ENCODE measurements around the gene SAE1.

SAE1 gene

DNA sequence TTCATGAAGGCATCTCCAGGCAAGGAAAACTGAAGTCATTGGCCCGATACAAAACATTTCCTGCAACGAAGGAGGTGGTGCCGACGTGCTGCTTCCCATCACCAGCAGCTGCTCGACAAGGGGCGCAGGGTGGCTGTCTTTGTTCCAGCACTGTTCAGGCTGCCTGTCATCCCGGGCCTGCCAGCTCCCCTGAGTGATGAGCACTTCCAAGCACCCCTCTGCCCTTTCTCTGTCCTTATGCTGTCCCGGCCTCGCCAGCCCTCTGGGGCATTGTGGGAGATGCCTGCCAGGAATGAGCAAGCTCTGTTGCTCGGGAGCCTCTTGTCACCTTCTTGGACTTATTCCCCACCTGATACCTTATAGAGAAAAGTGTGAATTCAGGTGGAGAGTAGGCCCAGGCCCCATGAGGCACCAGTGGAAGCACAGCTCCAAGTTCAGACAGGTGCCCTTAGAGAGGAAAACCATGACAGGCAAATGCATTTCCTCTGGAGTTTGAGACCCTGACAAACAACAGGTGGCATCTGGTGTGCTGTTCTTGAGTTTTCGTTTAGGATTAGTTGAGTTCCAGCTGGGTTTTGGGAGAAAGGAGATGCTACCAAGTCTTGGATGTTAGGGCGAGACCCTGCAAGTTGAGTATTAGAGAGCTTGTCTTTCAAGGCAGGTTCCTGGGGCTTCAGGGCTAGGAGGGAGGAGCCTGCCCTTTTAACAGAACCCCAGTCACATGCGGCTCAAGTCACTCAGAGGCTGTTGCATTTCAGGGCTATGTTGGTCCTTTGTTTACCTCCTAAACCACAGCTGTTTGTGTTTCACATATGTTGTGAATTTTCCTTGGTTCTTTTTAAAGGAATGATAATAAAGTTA lies 78.9 kb downstream of the SAE1 start:
- FAIRE-seq (no peak), DNase-seq (ENCODE audit: insufficient read length, low spot score) (no peak)

DNA sequence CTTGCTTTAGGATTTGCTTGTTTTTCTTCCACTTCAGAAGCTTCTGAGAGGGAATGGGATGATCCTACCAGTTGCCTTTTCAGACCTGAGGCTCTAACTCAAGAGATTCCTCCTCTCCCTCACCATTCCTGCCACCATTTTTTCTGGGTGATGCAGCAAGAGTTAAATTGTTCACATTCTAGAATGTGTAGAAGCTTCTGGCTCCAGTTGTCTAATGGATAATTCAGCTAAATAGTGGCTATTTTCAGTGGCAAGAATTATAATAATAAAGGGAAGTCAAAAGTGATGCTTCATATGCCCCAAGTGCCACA lies 79.5 kb downstream of the SAE1 start:
- DNase-seq (ENCODE audit: insufficient read length, low spot score) (no peak), FAIRE-seq (no peak)

DNA sequence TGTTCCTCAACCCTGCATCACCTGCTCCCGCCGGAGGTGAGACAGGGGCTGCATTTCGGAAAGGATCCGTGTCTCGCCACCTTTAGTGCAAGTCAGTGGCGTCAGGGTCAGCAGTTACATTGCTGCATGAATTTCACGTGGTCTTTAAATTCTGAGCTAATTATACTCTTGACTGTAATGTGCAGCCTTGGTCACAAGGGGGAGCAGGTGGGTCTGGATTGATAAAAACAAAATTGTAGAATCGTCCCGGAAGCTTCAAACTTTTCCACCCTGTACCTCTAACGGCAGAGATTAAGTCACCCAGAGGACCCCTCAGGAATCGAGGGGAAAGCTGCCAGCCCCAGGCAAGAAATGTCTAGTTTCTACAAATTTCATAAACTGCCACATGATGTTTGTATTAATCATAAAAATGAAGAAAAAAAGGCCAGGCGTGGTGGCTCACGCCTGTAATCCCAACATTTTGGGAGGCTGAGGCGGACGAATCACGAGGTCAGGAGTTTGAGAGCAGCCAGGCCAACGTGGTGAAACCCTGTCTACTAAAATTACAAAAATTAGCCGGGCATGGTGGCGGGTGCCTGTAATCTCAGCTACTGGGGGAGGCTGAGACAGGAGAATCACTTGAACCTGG lies 80.2 kb downstream of the SAE1 start:
- peak; percentile 68 for DNase-seq (ENCODE audit: insufficient read length, low spot score)
- peak; percentile 28 for FAIRE-seq

DNA sequence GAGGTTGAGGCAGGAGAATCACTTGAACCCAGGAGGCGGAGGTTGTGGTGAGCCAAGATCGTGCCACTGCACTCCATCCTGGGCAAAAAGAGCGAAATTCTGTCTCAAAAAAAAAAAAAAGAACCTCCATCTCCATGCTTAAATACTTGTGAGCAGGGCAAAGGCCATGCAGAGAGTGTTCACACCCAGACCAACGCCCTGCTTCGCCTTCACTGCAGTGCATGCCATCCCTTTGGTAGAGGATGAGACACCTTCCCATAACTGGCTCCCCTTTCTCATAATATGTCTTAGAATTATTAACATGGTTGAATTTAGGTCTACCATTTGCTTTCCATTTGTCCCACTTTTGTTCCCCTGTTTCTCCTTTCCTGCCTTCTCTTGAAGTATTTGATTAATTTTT lies 84.9 kb downstream of the SAE1 start:
- FAIRE-seq = no peak
- DNase-seq (ENCODE audit: insufficient read length, low spot score) = no peak

DNA sequence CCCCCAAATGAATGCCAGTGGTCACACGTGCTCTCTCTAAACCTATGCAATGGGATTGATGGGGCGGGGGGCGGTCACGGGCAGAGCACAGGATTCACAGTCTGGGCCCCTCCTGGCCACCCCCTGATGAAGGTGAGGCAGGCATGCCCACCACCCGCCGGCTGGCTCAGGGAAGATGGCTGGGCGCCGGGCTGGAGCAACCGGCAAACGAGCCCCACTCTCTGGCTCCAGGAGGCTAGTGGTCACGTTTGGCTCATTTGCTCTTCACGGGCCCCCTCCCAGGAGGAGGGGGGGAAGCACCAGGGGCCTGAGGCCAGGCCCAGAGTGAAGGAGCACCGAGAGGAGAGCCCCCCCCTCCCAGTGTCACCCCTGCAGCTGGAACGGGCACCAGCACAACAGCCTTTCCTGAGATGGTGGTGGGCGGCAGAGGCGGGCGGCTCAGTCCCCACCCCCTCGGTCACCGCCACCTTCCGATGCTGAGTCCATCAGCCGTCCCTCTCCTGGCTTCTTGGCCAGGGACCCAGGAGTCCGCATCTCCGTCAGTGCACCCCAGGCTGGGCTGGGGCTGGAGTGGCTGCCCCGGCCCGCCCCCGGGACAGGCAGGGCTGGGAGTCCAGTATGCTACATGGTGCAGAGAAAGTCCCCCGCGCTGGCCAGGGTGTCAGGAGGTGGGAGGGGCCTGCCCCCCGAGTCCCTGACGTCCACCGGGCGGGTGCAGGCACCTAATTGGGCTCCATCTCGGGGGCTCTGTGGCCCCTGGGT lies 90.6 kb downstream of the SAE1 start:
- DNase-seq (ENCODE audit: insufficient read length, low spot score) (no peak), FAIRE-seq (no peak)

DNA sequence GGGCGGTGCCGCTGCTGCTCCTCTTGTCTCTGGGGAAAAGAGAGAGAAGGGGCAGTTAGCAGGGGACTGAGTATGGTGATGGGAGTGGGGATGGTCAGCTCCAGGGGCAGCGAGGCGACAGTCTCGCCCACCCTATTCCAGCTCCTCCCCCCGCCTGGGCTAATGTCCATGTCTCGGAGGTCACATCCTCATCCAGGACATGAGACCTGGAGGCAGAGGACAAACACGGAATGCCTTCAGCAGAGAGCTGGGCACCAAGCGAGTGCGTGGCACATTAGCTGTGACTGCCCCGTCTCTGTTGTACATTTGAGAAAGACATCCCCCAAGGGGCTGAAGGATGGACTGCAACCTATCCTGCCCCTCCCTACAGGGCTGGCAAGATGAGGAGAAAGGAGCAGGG lies 91.3 kb downstream of the SAE1 start:
- FAIRE-seq (no peak), DNase-seq (ENCODE audit: insufficient read length, low spot score) (no peak)

DNA sequence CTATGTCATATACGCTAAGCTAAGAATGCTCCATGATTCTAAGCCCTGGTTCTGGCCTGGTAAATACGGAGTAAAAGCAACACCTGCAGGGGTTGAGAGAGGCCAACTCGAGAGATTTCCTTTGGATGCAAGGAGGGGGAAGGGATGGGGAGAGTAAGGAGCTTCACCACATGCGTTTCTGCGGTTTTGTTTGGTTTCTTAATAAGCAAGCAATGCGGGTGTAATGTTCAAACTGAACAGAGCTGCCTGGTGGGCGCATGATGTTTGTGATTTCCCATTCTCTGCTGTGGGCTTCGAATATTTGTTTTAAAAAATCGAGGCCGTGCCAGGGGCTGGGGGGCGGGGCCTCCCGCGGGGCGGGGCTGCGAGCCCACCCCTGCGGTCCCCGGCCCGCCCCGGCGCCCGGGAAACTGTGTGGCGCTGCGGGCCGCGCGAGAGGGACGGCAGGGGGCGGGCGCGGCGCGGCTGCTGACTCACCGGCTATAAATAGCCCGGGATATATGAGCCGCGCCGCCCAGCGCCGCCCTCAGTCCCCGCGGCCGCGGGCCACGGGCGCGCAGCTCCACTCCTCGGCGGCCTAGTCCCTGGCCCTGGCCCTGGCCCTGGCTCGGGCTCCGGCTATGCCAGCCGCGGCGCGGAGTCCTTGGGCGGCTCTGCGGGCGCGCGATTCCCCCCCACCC lies 95.3 kb downstream of the SAE1 start:
- DNase-seq (ENCODE audit: insufficient read length, low spot score) (peak; percentile 83), FAIRE-seq (peak; percentile 64)

DNA sequence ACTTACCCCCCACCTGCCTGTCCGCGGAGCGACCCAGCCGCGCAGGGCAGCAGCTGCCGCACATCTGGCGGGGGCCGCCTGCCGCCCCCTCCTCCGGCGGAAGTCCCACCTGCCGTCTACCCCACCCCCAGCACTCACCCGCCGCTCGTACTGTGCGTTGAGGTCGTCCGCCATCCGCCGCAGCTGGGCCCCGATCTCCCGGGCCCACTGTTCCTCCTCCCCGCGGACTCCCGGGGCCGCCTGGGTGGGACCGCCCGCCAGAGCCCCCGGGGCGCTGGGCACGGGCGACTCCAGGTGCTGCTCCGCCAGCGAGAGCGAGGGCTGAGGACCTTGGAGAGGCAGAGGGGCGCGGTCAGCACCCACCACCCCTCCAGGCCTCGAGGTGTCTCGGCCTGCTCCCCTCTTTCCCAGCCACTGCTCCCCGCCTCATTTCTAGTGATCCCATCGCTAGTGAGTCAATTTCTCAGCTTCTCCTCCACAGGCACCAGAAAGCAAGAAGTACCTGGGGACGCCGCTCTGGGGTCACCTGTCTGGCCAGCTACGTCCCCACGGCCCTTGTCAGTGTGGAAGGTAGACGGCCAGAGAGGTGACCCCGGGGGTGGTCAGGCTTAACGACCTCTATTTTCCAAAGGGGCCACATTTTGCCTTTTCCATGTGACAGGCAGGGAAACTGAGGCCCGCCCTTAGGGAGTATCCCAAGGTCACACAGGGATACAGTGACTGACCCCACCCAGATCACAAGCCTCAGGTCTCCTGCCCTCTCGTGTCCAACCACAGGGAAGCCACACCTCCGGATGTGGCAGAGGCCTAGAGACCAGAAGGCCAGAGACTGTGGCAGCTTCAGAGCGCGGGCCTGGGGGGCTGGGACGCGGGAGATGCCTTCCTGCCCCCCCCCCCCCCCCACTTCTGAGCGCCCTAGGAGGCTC lies 96.1 kb downstream of the SAE1 start:
- peak; percentile 61 for DNase-seq (ENCODE audit: insufficient read length, low spot score)
- no peak for FAIRE-seq

DNA sequence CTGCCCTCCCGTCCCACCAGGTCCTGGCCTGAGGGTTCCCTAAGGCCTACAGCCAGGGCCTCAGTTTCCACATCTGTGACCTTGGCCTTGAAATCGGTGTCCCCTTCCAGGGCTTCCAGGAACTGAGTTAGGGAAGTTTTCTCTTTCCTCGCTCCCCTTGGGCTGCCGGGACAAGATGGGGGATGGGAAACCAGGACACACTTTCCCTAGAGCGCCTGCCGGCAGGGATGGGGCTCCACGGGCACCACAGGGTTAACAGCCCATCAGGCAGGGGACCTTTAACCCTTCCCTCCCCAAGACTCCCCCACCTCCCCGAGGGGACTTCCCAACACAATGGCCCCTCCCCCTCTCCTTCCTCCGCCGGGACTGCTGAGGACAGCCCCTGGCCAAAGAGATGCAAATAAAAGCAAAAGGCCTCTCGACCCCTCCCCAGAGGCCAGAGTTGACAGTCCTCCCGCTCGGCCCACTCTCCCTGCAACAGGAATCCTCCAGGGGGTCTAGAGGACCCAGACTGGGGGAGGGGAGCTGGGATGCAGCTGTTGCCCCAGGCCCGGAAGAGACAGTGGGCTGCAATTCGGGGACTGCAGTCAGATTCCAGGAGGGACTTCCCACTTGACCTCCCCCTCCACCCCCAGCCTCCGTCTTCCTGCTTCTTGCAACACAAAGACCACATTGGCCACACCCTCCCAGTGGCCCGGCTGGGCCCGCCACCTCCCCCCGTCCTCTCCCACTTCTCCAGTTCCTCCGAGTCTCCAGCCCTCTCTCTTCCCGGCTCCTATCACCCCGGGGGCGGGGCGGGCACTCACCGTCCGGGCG lies 96.9 kb downstream of the SAE1 start:
- DNase-seq (ENCODE audit: insufficient read length, low spot score) = peak; percentile 86

DNA sequence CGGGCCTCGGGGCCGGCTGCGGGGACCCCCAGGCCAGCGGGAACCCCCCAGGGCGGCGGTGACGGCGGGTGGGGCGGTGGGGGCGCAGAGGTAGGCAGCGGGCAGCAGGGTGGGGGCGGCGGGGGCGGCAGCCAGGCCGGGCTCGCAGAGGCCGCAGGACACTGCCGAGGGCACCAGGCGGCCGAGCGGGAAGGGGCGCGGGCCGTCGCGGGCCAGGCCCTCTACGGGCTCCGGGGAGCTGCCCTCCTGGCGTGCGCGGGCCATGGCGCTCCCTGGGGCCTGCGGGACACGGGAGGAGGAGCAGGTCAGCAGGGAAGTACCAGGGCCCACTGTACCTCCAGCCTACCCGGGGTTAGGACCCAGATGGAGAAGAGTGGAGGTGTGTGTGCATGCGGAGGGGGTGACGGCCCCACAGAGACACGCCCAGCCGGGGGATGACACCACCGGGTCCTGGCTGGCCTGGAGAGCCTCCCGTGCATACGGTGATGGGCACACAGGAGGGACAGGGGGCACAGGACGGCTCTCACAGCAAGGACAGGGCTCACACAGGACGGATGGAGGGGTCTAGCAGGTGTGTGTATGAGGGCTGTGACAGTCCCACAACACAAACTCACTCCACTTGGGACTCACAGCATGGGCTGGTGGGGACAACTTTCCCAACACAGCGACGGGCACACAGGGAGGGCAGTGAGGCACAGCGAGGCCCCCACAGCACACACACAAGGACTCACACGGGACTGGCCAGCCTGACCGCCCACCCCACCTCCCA lies 97.7 kb downstream of the SAE1 start:
- DNase-seq (ENCODE audit: insufficient read length, low spot score) = peak; percentile 64
- no peak for FAIRE-seq

More for the DNA sequence above, 96.9 kb downstream of the SAE1 start:
- FAIRE-seq = peak; percentile 40

DNA sequence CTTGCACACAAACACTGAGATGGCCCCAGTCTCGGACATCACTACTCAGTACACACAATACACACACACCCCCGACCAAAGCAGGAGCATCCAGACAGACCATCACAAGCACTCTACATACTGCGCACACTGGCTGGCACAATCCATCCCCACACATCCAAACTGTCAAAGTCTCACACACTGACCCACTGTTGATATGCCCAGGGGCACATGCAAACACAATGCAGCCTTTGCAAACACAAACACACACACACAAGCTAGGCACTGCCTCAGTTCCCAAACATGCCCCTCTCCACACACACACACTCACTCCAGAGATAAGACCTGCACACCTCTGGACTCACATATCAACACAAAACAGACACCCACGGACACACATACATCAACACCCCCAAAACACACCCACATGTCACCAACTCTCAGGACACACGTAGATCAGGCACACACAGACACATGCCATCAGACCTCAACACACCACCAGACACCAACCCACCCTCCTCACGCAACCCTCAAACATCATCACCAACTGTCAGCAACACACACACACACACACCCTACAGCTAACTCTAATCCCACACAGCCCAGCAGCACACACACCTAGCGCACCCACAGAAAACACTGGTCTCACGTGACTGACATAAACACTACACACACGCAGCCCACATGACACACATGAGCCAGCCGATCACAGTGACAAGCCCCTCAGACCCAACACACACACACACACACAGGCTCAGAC lies 98.5 kb downstream of the SAE1 start:
- peak; percentile 38 for FAIRE-seq

DNA sequence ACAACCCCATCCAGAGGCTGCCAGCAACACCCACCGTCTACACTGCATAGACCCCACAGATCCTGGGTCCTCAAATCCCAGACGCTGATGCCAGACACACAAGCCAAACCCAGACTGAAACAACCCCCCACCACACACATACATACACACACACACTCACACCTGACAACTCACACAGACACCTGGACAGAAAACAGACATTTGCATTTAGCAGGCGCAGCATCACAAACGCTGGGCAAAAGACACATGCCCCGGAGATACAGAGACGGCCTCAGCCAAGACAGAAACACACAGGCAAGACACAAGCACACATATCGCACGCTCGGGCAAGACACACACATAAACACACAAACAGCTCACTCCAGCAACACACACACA lies 99.0 kb downstream of the SAE1 start:
- FAIRE-seq = no peak
- no peak for DNase-seq (ENCODE audit: insufficient read length, low spot score)

More for the DNA sequence above, 98.5 kb downstream of the SAE1 start:
- DNase-seq (ENCODE audit: insufficient read length, low spot score) = no peak

DNA sequence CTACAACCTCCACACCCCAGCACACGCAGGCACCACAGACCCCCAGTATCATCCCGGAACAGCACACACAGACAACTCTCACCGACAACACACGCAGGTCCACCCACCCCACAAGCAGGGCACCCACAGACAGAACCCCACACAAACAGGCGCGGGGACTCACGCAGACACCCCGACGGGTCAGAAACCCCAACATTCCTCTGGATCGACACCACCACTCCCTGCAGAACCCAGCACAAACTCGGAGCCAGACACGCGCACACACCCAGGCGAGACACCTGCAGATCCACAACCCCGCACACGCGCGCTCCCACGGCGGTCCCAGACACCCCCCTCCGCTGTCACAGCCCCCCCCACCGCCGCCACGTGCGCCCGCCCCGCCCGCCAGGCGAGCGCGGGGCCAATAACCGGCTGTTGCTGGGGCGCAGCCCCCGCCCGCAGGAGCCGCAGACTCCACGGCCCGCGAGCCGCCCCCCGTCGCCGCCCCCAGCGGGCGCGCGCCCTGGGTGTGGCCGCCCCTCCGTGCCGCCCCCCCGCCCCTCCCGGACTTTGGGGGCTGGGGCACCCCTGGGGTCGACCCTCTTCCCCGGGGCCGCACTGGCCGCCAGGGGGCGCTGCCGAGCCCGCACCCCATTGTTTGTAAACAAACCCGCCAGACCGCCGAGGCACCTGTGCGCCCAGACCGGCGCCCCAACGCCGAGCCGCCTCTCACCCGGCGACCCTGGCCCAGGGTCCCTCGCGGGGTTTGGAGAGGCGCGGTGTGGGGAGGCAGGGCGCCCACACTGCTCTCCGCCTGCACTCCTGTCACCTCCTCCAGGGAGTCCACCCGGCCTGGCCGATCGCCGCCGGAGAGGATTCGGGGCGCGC lies 99.7 kb downstream of the SAE1 start:
- FAIRE-seq (no peak), DNase-seq (ENCODE audit: insufficient read length, low spot score) (no peak)

DNA sequence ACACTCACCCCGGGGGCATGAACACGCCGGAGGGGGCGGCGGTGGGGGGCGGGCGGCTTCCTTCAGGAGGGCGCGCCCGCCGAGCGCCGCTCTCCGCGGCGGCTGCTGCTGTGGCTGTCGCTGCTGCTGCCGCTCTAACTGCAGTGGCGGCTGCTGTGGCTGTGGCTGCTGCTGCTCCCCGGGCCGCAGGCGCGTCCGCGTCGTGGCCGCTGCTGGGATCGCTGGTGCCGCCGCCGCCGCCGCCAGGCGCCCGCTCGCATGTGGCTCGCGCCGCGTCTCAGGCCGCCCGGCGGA lies 100.2 kb downstream of the SAE1 start, which contains the start of gene BBC3:
Gene BBC3 (minus strand): TSS at position 279 of the 294 bp plus-strand sequence. CDS start 2,768 bp downstream, outside the sequence.
- DNase-seq (ENCODE audit: insufficient read length, low spot score) = no peak
- no peak for FAIRE-seq

DNA sequence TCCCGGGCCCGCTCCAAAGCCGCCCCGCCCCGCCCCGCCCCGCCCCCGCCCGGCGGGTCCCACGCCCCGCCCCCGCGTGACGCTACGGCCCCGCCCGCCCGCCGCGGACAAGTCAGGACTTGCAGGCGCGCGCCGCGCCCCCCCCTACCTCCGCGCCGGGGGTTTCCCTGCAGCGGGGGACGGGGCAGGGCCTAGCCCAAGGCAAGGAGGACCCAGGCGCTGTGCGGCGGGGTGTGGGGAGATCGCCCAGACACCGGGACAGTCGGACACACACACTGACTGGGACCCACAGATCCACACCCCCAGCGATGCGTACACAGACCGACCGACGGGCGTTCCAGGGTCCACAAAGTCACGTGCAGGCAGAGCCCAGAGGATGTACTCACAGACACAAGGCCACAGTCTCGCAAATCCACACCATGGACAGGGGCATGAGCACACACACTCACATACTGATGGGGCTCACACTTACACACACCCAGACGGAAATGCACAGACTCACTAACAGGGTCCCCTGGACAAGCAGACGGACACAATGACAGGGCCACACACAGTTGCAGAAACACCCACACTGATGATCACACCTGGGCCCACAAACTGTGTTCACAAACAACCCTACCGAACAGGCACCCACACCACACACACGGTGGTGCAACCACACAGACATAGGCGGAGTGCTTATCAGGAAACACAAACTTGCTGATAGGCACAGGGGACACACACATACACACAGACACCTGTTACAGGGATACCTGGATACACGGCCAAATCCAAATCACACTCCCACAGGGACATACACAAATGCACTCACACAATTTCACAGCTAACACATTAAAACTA lies 100.8 kb downstream of the SAE1 start:
- DNase-seq (ENCODE audit: insufficient read length, low spot score) (peak; percentile 69), FAIRE-seq (no peak)

Data from HTR-8/SVneo (cell line).